Smooth muscle cell (in vitro differentiated cells): ENCODE measurements around the gene RAC2. TPM values are rescaled to one million over a fixed set of nuclear protein-coding genes. Genes with fewer than 3 reads are reported as not detected.

ENCODE experiments used
- DNase-seq: peaks from one replicate; lab custom pipeline; 2025; ENCODE audit not compliant: unreplicated experiment; lab: John Stamatoyannopoulos, UW
- H2AFZ ChIP-seq: fragments of 200-600 bp; sonication (generic); 2 replicates; pipeline ENCODE4 v1.6.0; 2016; ENCODE audit warnings: antibody characterized with exemption, low read depth, mild to moderate bottlenecking
- H3F3A ChIP-seq: fragments of 200-600 bp; sonication (generic); 2 replicates; pipeline ENCODE4 v1.6.0; 2017; ENCODE audit warnings: antibody characterized with exemption, low read depth
- H3K27ac ChIP-seq: fragments of 200-600 bp; sonication (generic); 2 replicates; pipeline ENCODE4 v1.5.1; 2016; ENCODE audit warnings: low read depth, mild to moderate bottlenecking
- H3K27me3 ChIP-seq: fragments of 200-600 bp; sonication (generic); 2 replicates; pipeline ENCODE4 v1.6.1; 2016; ENCODE audit warnings: low read depth, mild to moderate bottlenecking
- H3K36me3 ChIP-seq: fragments of 200-600 bp; sonication (generic); 2 replicates; pipeline ENCODE4 v1.5.1; 2016; ENCODE audit warnings: low read depth
- H3K4me1 ChIP-seq: fragments of 200-600 bp; sonication (generic); 2 replicates; pipeline ENCODE4 v1.5.1; 2016; ENCODE audit warnings: low read depth
- H3K4me2 ChIP-seq: fragments of 200-600 bp; sonication (generic); 2 replicates; pipeline ENCODE4 v1.6.0; 2016; ENCODE audit warnings: mild to moderate bottlenecking
- H3K4me3 ChIP-seq: fragments of 200-600 bp; sonication (generic); 2 replicates; pipeline ENCODE4 v1.5.1; 2016; ENCODE audit warnings: mild to moderate bottlenecking
- H3K79me2 ChIP-seq: fragments of 200-600 bp; sonication (generic); 2 replicates; pipeline ENCODE4 v1.6.0; 2016; ENCODE audit warnings: low read depth, mild to moderate bottlenecking
- H3K9ac ChIP-seq: fragments of 200-600 bp; sonication (generic); 2 replicates; pipeline ENCODE4 v1.6.0; 2016; ENCODE audit warnings: low read depth
- H3K9me3 ChIP-seq: fragments of 200-600 bp; sonication (generic); replicated peaks from 2 replicates; pipeline ENCODE4 v1.5.1; 2016; ENCODE audit warnings: low read depth
- H4K20me1 ChIP-seq: fragments of 200-600 bp; sonication (generic); 2 replicates; pipeline ENCODE4 v1.6.0; 2016; ENCODE audit warnings: low read depth
- WGBS: methylation state at CpG from one replicate; pipeline ENCODE4 v1.1.7; 2016; ENCODE audit warnings: low lambda C conversion rate; 5-methylcytosine and 5-hydroxymethylcytosine counted together
- polyA plus RNA-seq: library from polyadenylated mRNA; unstranded; fragments of >200 nt; fragmentation: Nextera tagmentation; extraction: Ambion mirVana; gene quantifications from 2 replicates; pipeline ENCODE4 v1.2.1, GENCODE V29; 2016
- total RNA-seq: library from RNA; depleted of rRNA; stranded (reverse); fragments of >200 nt; gene quantifications from 2 replicates; pipeline ENCODE4 v1.2.3, GENCODE V29; 2014
- TF ChIP-seq, protein P1 (sequence below): fragments of 200-600 bp; sonication (generic); IDR thresholded peaks from 2 replicates; pipeline ENCODE4 v1.5.1; 2017; ENCODE audit warnings: borderline replicate concordance, mild to moderate bottlenecking, antibody characterized with exemption; ENCODE audit not compliant: insufficient read depth, poor library complexity, severe bottlenecking

RAC2 gene
- total and polyA plus RNA-seq, 2 experiments from 2014 or later = 3.6 to 4.0 TPM

DNA sequence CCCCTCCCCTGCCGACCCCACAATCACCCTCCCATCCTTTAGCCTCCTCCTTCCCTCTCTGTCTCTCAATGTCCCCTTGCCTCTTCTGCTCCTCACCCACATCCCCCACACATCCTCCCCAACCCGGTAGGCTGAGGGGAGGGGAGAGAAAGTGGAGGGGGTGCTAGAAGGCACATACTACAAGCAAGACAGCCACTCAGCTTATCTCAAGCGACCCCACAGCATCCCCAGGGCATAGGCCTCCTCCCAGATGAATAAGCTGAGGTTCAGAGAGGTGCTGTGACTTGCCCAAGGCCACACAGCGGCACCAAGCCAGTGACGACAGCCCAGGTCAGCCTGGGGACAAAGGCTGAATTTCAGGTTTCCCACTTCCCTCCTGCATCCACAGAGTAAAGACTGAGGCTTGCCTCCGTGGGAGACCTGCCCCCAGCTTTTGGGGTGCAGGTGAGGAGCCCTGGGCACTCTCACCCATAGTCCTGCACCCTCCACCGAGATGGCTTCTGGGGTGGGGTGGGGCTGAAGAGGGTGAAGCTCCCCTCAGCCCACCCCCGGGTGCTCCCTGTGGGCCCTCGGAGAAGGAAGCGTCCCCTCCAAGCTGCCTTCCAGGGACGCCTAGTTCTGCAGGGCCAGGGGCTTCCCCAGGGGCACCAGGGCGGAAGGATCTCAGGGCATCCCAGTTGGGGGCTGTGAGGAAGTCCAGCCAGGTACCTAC lies 511 bp downstream of the RAC2 start:
- Histone ChIP-seq H3K27me3 (no peaks in the 10 kb centered on the region), H2AFZ (no peak overlapping the region), H3K4me3 (no peak overlapping the region), H3K79me2 (no peaks in the 10 kb centered on the region), H3K4me1 (peaks cover 6% of the 10 kb centered on the region), H3K9me3 (no peaks in the 10 kb centered on the region), H3K27ac (no peak overlapping the region), H3K36me3 (no peaks in the 10 kb centered on the region), H3K4me2 (peak overlapping the region; percentile 59), H3F3A (no peaks in the 10 kb centered on the region), H3K9ac (no peak overlapping the region), H4K20me1 (no peaks in the 10 kb centered on the region)
- TF ChIP-seq, protein P1, sequence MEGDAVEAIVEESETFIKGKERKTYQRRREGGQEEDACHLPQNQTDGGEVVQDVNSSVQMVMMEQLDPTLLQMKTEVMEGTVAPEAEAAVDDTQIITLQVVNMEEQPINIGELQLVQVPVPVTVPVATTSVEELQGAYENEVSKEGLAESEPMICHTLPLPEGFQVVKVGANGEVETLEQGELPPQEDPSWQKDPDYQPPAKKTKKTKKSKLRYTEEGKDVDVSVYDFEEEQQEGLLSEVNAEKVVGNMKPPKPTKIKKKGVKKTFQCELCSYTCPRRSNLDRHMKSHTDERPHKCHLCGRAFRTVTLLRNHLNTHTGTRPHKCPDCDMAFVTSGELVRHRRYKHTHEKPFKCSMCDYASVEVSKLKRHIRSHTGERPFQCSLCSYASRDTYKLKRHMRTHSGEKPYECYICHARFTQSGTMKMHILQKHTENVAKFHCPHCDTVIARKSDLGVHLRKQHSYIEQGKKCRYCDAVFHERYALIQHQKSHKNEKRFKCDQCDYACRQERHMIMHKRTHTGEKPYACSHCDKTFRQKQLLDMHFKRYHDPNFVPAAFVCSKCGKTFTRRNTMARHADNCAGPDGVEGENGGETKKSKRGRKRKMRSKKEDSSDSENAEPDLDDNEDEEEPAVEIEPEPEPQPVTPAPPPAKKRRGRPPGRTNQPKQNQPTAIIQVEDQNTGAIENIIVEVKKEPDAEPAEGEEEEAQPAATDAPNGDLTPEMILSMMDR = no peak
- WGBS = 84% methylated on average over 11 of the region's 12 CpGs
- no peak for DNase-seq

DNA sequence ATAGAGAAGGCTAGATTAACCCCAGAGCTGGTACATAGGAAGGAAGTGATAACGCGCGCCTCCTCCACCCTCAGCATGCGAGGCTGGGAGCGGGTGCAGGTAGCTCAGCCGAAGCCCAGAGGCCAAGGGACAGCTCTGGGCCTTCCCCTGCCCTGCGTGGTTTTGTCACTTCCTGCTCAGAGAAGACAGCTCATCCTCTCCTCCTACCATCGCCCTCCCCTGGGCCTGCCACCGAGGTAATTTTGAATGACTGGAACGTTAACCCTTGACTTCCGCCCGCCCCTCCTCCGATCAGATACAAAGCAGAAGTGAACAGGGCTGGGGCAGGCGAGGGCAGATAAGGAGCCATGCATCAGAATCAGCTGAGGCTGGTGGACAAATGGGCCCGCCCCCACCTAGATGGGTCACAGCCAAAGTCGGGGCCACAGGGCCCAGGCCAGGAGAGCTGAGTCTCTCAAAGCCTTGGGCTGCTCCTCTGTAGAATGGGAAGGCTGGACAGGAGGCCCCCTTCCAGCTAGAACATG lies 1.6 kb downstream of the RAC2 start:
- no peak overlapping the region for H2AFZ ChIP-seq
- no peaks in the 10 kb centered on the region for H3F3A ChIP-seq
- H3K27me3 ChIP-seq = no peaks in the 10 kb centered on the region
- DNase-seq = no peak
- H3K9me3 ChIP-seq = no peaks in the 10 kb centered on the region
- no peak overlapping the region for H3K4me3 ChIP-seq
- H4K20me1 ChIP-seq = no peaks in the 10 kb centered on the region
- peaks cover 6% of the 10 kb centered on the region for H3K4me1 ChIP-seq
- TF ChIP-seq, protein P1 = no peak
- H3K4me2 ChIP-seq = no peak overlapping the region
- WGBS = 48% methylated on average over 16 of the region's 16 CpGs
- no peaks in the 10 kb centered on the region for H3K36me3 ChIP-seq
- H3K27ac ChIP-seq = no peak overlapping the region
- H3K9ac ChIP-seq = no peak overlapping the region
- no peaks in the 10 kb centered on the region for H3K79me2 ChIP-seq

DNA sequence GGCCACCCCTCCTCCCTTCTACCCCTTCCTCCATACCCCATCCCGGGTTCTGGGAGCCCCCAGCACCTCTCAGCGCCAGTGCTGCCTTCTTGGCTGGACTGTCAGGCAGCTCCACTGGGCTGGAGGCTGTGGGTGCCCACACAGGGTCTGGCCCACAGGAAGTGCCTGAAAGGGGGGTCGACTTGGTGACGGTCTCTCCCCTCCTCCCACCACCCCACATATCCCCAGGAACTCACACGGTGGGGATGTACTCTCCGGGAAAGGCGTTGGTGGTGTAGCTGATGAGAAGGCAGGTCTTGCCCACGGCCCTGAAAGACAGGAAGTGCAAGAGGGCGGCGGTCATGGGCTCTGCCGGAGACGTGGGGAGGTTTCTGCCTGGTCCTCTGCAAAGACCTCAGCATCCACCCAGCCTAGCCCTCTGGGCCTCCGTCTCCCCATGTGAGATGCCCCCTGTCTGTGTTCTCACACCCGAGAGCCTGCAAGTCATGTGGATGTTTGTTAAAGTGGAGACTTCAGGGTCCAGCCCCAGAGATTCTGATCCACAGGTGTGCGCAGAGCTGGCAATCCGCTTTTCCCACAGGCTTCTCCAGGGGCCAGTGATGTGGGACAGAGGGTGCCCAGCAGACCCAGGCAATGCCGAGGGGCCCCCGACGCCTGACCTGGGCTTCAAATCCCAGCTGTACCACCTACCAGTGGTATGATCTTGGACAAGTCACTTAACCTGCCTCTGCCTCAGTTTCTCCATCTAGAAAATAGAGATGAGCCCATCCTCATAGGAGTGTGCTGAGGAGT lies 2.5 kb downstream of the RAC2 start:
- no peaks in the 10 kb centered on the region for H3K27me3 ChIP-seq
- no peaks in the 10 kb centered on the region for H4K20me1 ChIP-seq
- H3K4me1 ChIP-seq = peaks cover 6% of the 10 kb centered on the region
- no peaks in the 10 kb centered on the region for H3K36me3 ChIP-seq
- no peak overlapping the region for H3K4me2 ChIP-seq
- DNase-seq = no peak
- TF ChIP-seq, protein P1 = no peak
- no peaks in the 10 kb centered on the region for H3K9me3 ChIP-seq
- no peaks in the 10 kb centered on the region for H3K79me2 ChIP-seq
- WGBS = 82% methylated on average over 19 of the region's 19 CpGs
- H3K9ac ChIP-seq = no peak overlapping the region
- no peak overlapping the region for H2AFZ ChIP-seq
- no peak overlapping the region for H3K27ac ChIP-seq
- H3K4me3 ChIP-seq = no peak overlapping the region
- H3F3A ChIP-seq = no peaks in the 10 kb centered on the region
